ENCODE measurements around the gene LRRC23.

Gene LRRC23

DNA sequence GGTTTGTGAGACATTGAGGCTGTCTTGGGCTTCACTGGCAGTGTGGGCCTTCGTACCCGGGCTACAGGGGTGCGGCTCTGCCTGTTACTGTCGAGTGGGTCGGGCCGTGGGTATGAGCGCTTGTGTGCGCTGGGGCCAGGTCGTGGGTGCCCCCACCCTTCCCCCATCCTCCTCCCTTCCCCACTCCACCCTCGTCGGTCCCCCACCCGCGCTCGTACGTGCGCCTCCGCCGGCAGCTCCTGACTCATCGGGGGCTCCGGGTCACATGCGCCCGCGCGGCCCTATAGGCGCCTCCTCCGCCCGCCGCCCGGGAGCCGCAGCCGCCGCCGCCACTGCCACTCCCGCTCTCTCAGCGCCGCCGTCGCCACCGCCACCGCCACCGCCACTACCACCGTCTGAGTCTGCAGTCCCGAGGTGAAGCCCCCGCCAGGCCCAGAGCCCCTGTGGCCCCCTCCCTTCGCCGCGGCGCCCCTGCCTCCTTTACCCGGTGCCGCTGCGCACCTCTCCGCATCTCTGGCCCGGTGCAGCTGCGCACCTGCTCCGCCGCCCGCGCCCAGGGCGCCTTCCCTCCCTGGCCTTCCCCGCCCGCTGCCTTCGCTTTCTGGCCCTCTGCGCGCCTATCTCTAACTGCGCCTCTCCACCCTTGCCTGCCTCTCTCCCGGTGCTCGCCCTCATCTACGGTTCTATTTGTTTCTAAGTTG lies 9.8 kb downstream of the LRRC23 start, which contains the start of gene ENO2:
TSS of gene ENO2 (plus strand) at position 335 of the 701 bp plus-strand sequence. CDS start 1,253 bp downstream, outside the sequence.
- peak; percentile 27 for DNase-seq
- H3K36me3 ChIP-seq (replicated peaks) = no peaks in the 10 kb centered on the region
- no peak within 1 kb of the TSS for H3K27ac ChIP-seq
- TF ChIP-seq, protein P1, sequence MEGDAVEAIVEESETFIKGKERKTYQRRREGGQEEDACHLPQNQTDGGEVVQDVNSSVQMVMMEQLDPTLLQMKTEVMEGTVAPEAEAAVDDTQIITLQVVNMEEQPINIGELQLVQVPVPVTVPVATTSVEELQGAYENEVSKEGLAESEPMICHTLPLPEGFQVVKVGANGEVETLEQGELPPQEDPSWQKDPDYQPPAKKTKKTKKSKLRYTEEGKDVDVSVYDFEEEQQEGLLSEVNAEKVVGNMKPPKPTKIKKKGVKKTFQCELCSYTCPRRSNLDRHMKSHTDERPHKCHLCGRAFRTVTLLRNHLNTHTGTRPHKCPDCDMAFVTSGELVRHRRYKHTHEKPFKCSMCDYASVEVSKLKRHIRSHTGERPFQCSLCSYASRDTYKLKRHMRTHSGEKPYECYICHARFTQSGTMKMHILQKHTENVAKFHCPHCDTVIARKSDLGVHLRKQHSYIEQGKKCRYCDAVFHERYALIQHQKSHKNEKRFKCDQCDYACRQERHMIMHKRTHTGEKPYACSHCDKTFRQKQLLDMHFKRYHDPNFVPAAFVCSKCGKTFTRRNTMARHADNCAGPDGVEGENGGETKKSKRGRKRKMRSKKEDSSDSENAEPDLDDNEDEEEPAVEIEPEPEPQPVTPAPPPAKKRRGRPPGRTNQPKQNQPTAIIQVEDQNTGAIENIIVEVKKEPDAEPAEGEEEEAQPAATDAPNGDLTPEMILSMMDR (IDR thresholded peaks at IDR 0.05; ENCODE audit: low read depth, low read length, missing control alignments) = no peak
- no peaks in the 10 kb centered on the region for H3K27me3 ChIP-seq (replicated peaks)
- in situ Hi-C loops (cut with HindIII; ENCODE audit: low pct_ligation_motif_present, low sequenced_read_pairs) = no loop called here
- H3K4me3 ChIP-seq (ENCODE audit: low read depth, low read length) = peak within 1 kb of the TSS; percentile 67

DNA sequence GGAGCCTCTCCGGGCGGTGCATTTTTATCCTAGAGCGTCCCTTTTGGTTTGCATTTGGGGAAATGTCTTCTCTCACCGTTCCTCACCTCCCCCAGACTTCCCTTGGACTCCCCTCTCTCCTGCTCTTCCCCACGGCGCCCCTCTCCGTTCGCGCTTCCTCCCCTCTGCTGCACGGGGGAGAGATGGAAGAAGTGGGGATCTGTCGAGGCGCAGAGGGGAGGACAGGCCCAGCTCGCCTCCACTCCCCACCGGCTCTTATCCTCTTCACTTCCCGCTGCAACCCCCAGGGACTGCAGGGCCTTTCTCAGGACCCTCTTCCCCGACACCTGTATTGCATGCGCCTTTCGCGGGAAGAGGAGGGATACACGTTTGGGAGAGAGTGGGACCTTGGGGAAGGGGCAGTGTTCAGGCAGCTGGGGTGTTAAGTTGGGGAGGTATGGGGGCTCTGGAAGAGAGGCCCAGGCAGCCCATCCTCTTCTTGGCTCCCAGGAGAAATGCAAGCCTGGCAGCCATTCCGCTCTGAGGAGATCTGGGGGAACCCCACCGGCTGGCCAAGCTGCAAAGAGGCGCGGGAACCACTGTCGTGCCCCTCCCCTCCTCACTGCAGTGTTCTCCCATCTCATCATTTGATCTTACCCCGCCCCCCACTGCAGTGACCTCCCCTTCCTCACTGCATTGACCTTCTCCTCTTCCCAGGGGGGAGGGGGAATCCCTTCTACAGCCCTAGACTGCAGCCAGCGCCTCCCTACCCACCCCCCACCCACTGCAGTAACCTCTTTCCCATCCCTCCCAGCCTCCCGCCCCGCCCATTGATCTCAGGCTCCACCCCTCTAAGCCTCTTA lies 10.5 kb downstream of the LRRC23 start:
- no peaks in the 10 kb centered on the region for H3K36me3 ChIP-seq (replicated peaks)
- in situ Hi-C loops (cut with HindIII; ENCODE audit: low pct_ligation_motif_present, low sequenced_read_pairs) = no loop called here
- TF ChIP-seq, protein P1 (IDR thresholded peaks at IDR 0.05; ENCODE audit: low read depth, low read length, missing control alignments) = no peak
- no peaks in the 10 kb centered on the region for H3K27me3 ChIP-seq (replicated peaks)
- H3K4me3 ChIP-seq (ENCODE audit: low read depth, low read length) = peak overlapping the region; percentile 67
- H3K27ac ChIP-seq = no peak overlapping the region
- no peak for DNase-seq

DNA sequence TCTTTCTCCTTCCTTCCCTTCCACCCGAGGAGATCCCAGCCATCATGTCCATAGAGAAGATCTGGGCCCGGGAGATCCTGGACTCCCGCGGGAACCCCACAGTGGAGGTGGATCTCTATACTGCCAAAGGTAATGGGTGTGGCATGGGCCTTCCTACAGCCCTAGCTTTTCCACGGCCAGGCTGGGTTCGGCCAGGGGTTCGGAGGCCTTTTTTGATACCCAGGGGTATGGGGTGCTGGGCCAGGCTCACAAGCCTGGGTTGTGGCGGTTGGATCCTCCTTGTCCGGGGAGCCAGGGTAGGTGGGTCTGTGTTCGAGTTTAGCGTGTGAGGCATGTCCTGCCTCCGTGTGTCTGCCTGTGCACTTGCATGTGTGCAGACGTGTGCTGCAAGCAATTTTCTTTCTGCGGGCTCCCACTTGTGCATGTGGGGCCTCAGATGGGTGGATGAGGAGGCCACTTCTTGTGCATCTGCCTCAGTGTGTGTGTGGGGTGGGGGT lies 11.2 kb downstream of the LRRC23 start:
- no peak overlapping the region for H3K4me3 ChIP-seq (ENCODE audit: low read depth, low read length)
- TF ChIP-seq, protein P1 (IDR thresholded peaks at IDR 0.05; ENCODE audit: low read depth, low read length, missing control alignments) = no peak
- H3K27me3 ChIP-seq (replicated peaks) = no peaks in the 10 kb centered on the region
- in situ Hi-C loops (cut with HindIII; ENCODE audit: low pct_ligation_motif_present, low sequenced_read_pairs) = no loop called here
- DNase-seq = no peak
- no peaks in the 10 kb centered on the region for H3K36me3 ChIP-seq (replicated peaks)
- no peak overlapping the region for H3K27ac ChIP-seq

DNA sequence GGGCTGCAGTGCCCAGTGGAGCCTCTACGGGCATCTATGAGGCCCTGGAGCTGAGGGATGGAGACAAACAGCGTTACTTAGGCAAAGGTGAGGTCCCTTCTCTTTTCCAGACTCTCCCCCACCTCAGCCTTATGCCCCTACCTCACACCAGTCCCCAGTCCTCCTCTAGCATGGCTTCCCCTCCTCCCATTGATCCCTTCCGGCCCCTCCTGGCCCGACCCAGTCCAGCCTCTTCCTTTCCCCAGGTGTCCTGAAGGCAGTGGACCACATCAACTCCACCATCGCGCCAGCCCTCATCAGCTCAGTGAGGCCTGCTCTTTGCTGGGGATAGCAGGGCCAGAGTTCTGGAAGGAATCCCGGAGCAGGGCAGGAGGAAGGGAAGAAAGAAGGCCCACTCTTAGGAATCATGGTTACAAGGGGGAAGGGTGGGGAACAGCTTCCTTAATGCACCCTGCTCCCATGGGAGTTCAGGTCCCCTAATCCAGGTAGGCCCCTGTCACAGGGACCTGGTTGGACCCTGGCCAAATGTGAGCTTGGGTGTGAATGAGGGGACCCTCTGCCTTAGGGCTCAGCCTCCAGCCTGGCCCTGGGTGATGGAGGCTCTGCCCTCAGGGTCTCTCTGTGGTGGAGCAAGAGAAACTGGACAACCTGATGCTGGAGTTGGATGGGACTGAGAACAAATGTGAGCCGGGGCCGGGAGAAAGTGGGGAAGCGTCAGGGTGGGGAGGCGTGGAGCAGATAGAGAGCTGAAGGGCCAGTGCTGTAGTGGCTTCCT lies 12.0 kb downstream of the LRRC23 start:
- TF ChIP-seq, protein P1 (IDR thresholded peaks at IDR 0.05; ENCODE audit: low read depth, low read length, missing control alignments) = no peak
- Histone ChIP-seq H3K27me3 (replicated peaks) (no peaks in the 10 kb centered on the region), H3K27ac (no peak overlapping the region), H3K36me3 (replicated peaks) (no peaks in the 10 kb centered on the region), H3K4me3 (ENCODE audit: low read depth, low read length) (no peak overlapping the region)
- DNase-seq = no peak
- in situ Hi-C loops (cut with HindIII; ENCODE audit: low pct_ligation_motif_present, low sequenced_read_pairs) = no loop called here

DNA sequence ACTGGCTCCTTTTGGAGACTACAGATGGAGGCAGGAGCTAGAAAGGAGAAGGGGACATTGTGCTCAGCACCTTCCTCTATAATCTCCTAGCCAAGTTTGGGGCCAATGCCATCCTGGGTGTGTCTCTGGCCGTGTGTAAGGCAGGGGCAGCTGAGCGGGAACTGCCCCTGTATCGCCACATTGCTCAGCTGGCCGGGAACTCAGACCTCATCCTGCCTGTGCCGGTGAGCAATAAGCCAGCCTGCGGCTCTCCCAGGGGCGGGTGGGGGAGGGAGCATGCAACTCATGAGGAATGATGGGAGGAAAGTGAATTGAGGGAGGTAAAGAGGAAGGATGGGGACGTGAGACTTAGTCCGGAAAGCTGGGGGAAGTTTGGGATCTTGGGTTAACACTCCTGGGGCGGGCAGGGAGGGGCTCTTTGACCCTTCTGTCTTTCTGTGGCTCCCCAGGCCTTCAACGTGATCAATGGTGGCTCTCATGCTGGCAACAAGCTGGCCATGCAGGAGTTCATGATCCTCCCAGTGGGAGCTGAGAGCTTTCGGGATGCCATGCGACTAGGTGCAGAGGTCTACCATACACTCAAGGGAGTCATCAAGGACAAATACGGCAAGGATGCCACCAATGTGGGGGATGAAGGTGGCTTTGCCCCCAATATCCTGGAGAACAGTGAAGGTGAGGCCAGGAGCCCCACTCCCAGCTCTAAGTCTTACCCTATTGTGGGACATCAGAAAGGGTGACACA lies 13.0 kb downstream of the LRRC23 start:
- no peak overlapping the region for H3K27ac ChIP-seq
- no peak overlapping the region for H3K4me3 ChIP-seq (ENCODE audit: low read depth, low read length)
- in situ Hi-C loops (cut with HindIII; ENCODE audit: low pct_ligation_motif_present, low sequenced_read_pairs) = no loop called here
- H3K36me3 ChIP-seq (replicated peaks) = no peaks in the 10 kb centered on the region
- H3K27me3 ChIP-seq (replicated peaks) = no peaks in the 10 kb centered on the region
- TF ChIP-seq, protein P1 (IDR thresholded peaks at IDR 0.05; ENCODE audit: low read depth, low read length, missing control alignments) = no peak
- DNase-seq = no peak

All from brain microvascular endothelial cell (primary cell).